ENCODE data around the gene MSX1. TPM values are rescaled to one million over a fixed set of nuclear protein-coding genes. Genes with fewer than 3 reads are reported as not detected.

Gene MSX1
- total RNA-seq, 1 donor from 2014 or later: 15.1 TPM

DNA sequence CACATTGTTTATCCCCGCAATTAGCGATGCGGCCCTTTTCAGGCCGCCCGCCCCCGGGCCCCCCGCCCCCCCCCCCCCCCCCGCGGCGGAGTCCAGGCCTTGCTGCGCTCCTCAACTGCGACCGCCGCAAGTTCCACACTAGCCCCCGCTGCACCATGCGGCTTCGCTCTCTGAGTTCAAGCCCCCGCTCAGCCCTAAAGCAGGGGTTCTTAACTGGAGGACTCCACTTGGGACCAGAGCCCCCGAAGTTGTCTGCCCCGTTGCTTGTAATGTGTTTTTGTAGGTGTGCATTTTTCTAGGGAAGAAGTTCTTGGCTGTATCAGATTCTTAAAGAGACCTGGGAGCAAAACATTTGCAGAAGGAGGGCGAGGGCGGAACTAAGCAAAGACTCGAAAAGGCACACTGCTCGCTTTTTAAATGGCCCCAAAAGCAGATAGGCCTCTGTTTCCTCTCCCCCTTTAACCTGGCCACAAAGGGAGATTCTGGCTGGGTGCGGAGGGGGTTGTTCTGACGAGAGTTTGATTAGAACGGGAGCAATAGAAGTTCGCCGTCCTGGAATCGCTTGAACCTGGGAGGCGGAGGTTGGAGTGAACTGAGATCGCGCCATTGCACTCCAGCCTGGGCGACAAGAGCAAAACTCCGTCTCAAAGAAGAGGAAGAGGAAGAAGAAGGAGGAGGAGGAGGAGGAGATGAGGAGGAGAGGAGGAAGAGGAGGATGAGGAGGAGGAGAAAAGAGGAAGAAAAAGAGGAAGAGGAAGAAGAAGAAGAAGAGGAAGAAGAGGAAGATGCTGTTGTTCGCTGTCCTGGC lies 2.3 kb upstream of the MSX1 start:
- DNase-seq (ENCODE audit: low read depth): no peak

- no peak for DNase-seq (ENCODE audit: low read depth)
Measured at GRCh38 chr4:4857809-4858508, 1.5 kb upstream of the MSX1 start.

DNA sequence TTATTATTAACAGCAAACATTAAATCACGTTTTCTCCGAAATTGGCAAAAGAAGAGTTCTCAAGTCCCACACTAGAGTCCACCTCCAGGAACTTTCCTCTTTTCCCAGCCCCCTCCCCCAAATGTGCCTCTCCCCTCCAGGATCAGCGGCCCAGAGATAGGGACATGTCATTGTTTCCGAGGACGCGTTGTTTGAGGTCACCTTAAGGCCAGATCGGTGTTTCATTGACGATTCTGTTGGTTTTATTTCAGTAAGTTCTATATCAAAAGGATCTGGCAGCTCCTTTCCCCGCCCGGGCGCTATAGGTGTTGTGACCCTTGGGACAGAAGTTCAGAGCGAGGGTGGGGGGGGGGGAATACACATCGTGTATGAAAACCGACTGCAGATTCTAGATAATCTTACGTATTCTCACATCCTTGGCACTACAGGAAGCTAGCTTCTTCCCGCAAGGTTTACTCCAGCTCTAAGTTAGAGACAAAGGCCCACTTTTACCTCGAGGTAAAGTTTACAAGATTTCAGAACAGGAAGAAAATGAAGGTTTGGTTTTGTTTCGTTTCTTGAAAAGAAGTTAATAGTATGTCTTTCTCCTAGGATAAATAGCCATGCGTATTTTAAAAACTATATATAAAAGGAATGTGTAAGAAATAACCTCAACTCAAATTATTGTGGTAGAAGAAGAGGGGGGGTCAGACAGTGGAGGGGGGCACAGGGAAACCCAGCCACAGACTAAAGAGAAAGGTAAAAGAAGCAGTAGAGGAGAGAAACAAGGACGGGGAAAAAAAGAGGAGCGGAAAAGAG lies 739 bp upstream of the MSX1 start:
- DNase-seq (ENCODE audit: low read depth): no peak

DNA sequence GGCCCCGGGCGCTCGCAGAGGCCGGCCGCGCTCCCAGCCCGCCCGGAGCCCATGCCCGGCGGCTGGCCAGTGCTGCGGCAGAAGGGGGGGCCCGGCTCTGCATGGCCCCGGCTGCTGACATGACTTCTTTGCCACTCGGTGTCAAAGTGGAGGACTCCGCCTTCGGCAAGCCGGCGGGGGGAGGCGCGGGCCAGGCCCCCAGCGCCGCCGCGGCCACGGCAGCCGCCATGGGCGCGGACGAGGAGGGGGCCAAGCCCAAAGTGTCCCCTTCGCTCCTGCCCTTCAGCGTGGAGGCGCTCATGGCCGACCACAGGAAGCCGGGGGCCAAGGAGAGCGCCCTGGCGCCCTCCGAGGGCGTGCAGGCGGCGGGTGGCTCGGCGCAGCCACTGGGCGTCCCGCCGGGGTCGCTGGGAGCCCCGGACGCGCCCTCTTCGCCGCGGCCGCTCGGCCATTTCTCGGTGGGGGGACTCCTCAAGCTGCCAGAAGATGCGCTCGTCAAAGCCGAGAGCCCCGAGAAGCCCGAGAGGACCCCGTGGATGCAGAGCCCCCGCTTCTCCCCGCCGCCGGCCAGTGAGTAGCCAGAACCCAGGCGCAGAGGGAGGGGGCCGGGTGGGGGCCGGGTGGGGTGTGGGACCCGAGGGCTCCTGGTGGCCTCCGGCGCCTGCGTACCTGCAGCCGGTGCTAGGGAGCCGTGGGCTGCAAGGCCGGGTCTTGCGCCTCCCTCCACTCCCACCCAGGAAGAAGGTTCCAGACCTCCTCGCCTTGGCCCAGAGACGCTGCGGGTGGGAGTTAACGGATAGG lies 534 bp downstream of the MSX1 start:
- DNase-seq (ENCODE audit: low read depth): peak; percentile 52

- DNase-seq (ENCODE audit: low read depth): peak; percentile 34
Measured at GRCh38 chr4:4860600-4861389, 1.3 kb downstream of the MSX1 start.

- no peak for DNase-seq (ENCODE audit: low read depth)
Measured at GRCh38 chr4:4861390-4862018, 2.0 kb downstream of the MSX1 start.

DNA sequence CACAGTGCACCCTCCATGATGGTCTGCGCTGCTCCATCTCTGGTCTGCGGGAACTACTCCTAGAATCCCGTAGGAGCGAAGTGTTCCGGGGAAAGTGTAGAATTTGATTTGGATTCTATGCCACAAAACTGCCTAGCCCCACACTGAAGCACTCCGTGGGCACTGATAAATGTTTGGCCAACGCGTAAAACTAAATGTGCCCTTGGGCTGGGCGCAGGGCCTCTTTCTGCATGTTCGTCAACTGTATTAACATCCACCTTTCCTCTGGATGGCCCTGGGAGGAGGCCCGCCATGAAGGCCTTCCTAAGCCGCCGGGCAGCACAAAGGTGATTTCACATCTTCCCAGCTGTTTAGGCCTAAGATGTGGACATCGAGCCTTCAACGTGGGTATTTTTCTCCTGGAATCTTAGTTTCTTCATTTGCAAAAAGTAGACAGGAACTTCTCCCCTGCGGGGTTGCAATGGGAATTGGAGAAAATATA lies 2.6 kb downstream of the MSX1 start:
- no peak for DNase-seq (ENCODE audit: low read depth)

DNA sequence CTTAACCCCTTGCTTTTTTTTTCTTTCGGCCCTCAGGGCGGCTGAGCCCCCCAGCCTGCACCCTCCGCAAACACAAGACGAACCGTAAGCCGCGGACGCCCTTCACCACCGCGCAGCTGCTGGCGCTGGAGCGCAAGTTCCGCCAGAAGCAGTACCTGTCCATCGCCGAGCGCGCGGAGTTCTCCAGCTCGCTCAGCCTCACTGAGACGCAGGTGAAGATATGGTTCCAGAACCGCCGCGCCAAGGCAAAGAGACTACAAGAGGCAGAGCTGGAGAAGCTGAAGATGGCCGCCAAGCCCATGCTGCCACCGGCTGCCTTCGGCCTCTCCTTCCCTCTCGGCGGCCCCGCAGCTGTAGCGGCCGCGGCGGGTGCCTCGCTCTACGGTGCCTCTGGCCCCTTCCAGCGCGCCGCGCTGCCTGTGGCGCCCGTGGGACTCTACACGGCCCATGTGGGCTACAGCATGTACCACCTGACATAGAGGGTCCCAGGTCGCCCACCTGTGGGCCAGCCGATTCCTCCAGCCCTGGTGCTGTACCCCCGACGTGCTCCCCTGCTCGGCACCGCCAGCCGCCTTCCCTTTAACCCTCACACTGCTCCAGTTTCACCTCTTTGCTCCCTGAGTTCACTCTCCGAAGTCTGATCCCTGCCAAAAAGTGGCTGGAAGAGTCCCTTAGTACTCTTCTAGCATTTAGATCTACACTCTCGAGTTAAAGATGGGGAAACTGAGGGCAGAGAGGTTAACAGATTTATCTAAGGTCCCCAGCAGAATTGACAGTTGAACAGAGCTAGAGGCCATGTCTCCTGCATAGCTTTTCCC lies 3.4 kb downstream of the MSX1 start:
- DNase-seq (ENCODE audit: low read depth): no peak

DNA sequence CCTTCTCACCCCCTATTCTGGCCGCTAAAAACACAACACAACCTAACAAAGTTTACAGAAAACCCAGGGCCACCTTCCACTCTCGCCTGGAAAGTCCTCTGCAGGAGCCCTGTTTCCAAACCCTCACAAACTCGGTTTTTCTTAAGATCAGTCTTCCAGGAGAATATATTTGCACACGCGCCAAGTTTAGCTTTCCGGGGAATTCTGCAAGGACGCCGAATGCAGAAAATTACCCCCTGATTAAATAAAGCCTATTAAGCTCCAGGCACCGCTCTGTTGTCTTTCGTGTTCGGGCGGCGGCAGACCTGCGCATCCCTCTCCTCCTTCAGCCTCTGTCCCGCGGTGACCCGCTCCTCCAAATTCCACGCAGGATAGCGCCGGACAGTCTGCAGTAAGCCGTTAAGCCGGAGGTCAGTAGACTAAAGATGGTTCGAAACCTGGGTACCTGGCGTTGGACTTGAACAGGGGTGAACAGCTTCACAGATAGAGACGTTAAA lies 5.0 kb downstream of the MSX1 start:
- DNase-seq (ENCODE audit: low read depth): no peak

GRCh38 chr4:4864940-4865704 lies 5.7 kb downstream of the MSX1 start:
- no peak for DNase-seq (ENCODE audit: low read depth)

GRCh38 chr4:4865705-4866123 lies 6.2 kb downstream of the MSX1 start:
- DNase-seq (ENCODE audit: low read depth): no peak

DNA sequence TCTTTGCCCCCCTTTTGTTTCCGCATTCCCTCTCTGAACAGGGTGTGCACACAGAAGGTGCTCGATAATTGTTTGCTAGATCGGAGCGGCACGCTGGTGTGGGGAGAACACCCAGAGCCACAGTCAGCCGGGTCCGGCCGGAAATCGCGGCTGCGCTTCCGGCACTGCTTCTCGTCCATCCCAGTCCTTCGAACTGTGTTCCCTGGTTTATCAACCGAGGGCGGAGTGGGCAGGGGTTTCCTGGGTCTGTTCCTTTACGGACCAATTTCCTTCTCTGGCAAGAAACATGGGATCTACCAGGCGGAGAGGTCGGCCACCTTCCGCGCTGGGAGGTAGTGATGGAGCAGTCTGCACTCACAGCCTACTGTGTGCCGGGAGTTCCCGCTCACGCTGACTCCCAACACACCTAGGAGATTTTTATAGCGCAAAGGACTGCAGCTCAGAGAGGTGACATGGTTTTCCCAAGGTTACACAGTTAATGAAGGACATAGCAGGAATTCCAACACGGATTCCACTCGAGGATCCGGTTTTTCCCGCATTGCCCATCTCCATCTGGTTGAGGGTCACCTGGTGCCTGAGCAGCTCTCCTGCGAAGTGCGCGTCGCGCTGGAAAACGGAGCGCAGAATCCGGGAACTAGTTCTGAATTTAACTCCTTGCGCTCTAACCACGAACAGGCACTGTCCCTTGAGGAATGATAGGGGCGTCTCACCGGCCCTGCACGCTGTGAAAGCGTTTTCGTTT lies 6.8 kb downstream of the MSX1 start:
- no peak for DNase-seq (ENCODE audit: low read depth)

DNA sequence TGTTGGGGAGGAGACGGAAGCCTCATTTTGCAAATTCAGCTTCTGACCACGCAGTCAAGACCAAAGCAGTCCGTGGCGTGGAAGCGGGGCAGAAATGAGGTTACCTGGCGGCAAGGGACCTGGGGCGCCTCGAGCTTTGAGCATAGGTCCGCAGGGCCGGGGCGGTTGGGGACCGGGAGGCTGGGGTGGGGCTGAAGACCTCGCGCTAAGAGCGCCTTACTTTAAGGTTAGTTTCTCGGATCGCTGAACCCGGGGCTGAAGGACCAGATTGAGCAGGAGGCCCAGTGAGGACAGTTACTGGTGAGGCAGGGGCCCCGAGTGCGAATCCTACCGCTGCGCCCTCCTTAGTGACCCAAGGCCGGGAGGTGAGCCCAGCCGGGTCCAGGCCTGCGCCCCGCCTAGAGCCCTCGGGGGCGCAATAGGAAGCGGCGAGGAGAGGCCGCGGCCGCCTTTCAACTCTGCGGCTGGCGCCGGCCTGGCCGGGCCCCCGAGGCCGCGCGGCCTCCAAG lies 7.5 kb downstream of the MSX1 start:
- DNase-seq (ENCODE audit: low read depth): no peak

- no peak for DNase-seq (ENCODE audit: low read depth)
Measured at GRCh38 chr4:4867375-4868039, 8.0 kb downstream of the MSX1 start.

GRCh38 chr4:4868040-4868757 lies 8.7 kb downstream of the MSX1 start:
- DNase-seq (ENCODE audit: low read depth): no peak

All from myocyte (in vitro differentiated cells).